Measurements from ENCODE around the gene SDCCAG8.

Gene SDCCAG8

DNA sequence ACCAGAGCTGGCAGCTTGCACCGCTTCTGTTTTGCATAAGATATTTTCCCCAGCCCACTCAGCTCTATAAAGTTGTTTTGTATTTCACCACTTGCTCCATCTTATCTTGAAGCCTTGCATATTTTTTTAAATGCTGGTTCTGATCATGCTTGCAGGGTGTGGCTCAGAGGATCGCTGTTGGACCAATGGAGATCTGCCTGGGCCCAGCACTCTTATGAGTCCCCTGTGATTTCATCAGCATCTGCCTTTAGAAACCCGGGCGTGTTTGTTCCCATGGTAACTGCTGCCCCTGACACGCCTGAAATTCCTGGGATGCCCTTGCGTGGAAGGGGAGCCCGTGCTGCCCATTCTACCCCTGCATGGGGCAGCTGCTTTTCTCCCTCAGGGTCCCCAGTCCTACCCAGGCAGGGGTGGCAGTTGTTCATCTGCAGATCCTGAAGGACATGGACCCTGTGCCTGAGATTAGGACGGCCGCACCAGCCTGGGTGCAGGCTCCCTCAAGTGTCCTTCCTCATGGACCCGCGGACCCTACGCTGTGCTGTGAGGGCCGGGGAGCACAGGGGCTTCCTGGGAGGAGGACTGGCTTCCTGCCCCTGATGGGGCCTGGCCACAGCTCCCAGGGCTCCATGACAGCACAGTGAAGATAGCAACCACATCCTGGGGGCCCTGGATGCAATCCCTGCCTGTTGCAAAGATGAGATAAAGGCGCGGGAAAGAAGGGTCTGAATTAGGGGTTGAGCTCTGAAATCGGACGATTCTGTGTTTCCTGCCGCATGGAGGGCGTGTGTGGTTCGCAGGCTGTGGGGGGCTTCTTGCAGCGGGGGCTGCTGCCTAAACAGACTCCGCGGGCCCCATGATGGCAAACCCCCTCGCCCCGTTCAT lies 226.5 kb downstream of the SDCCAG8 start:
- DNase-seq (ENCODE audit: low read depth in 3 of 3): no peak

DNA sequence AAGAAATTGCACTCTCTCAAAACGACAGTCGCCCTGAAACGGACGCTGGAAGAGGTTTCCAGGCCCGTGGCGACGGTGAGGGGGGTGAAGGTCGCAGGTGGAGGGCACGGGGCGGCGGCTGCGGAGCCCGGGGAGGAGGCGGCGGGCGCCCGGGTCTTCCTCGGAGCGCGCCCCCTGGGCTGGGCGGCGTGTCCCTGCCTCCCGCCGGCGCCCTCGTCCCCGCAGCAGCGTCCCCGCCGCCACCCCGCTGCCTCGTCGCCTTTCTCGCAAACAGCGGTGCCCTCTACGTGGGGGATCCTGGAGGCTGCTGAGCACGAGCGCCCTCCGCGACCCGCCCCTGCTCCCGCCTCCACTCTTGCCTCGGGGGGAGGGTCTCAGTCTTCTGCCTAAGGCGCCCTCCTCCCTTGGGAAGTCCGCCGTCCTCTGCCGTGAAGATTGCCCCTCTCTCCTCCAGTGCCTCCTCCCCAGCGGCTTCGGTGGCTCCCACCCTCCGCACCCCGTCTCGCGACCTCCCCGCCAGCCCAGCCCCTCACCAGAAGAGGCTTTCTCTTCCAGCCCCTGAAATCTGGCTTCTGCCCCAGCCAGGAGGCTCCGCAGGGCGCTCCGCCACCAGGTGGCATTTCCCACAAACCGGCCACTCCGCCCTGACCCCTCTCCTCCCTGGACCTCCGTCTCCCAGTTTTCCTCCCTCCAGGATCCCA lies 227.4 kb downstream of the SDCCAG8 start:
- DNase-seq (ENCODE audit: low read depth in 3 of 3): no peak

DNA sequence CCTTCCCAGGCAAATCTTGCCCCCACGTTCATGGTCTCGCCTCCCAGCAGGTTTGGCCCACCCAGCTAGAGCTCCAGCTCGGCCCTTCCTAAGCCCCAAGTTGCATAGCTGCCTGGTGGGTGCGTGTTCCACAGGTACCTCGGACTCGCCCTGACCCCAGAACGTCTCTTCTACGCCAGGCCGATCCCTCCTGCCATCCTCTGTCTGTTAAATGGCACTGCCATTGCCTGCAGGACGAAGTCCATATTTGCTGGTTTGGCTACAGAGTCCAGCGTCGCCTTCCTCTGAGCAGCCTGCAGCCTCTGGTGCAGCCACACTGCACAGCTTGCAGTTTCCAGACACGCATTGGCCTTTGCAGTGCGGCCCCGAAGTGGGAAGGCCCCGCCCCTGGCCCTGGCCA lies 228.1 kb downstream of the SDCCAG8 start:
- DNase-seq (ENCODE audit: low read depth in 3 of 3): no peak

DNA sequence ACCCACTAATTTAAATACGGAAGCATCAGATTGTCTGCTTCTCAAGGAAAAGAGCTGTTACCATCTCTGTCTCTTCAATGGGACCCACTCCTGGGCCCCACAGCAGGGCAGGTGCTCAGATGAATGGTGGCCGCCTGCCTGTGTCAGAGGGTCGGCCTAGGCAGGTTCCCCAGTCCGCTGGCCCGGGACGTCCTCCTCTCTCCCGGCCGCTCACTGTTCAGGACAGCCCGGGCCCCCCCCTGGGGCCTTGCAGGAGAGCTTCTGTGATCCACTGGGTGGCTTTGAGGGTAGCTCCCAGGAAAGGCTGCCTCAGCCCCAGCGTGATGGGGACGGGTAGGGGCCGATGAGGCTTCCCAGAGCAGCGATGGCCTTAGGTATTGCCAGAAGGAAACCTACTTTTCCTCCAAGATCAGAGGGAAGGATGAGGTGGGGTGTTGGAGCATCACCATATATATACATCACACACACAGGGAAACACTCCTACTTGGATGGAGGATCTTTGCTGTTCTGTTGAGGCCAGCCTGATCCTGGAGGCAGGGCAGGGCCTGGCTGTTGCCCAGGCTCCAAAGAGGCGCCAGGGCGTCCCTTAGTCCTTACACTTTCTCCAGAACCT lies 231.3 kb downstream of the SDCCAG8 start:
- DNase-seq (ENCODE audit: low read depth in 3 of 3): no peak

DNA sequence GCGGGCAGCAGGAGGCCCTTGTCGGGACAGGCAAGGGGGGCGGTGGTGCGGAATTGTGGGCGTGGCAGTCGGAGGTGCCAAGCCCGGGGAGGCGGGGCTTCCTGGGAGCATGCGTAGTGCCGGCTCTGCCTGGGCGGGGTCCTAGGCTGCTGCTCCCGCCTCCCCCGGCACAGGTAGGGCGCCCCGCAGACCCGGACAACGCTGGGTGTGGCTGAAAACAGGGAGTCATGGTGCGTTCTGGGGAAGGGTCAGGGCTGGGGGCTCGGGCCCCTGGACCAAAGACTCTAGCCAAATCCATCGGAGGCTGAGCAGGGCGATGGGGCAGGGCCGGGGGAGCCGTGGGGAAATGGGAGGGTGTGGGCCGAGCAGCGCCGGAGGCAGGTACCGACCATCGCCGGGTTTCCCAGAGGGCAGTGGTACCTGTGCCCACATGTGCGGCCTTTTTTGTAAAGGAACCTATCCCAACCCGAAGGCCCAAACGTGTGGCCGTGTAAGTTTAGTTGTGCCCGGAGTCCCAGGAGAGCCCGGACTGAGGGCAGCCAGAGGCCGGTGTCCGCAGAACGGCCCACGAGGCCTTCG lies 231.9 kb downstream of the SDCCAG8 start:
- no peak for DNase-seq (ENCODE audit: low read depth in 3 of 3)

DNA sequence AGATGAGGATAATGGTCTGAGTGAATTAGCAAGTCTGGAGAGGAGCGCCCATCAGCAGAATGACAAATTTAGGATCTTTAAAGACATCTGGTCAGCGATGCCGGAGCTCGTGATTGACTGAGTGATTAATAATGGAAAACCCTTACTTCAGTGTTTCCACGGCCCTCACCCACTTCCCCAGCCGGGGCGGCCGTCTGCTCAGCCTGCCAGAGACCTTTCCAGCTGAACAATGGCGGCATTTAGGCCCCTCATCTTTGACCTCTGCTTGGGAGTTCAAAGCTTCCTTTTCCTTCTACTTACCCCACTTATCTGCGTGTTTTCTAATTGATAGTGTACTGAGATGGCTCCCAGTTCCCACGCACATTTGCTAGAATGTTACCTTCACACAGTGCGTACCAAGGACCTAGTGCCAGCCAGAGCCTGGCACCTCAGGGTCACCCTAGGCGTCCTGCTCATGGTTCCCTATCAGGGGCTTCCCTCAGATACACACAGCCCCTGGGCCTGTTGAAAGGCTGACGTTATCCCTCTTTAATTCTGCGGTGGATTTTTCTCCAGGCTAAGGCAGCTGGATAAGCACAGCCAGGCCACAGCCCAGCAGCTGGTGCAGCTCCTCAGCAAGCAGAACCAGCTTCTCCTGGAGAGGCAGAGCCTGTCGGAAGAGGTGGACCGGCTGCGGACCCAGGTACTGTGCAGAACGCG lies 232.8 kb downstream of the SDCCAG8 start:
- no peak for DNase-seq (ENCODE audit: low read depth in 3 of 3)

DNA sequence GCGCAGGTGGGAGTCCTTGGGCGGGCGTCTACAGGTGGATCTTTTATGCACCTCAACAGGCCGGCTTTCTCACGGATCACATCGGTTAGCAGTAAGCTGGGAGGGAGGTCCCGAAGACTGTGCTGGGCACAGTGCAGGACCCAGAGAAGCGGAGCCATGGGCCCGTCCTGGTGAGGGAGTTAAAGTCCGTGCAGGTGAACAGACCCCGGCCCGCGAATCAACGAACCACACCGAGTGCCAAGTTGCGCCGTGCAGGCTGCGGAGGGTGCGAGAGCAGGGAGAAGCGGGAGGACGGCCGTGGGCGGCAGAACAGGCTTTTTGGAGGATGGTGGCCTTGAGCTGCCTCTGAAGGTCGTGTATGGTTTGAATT lies 233.3 kb downstream of the SDCCAG8 start:
- no peak for DNase-seq (ENCODE audit: low read depth in 3 of 3)

DNA sequence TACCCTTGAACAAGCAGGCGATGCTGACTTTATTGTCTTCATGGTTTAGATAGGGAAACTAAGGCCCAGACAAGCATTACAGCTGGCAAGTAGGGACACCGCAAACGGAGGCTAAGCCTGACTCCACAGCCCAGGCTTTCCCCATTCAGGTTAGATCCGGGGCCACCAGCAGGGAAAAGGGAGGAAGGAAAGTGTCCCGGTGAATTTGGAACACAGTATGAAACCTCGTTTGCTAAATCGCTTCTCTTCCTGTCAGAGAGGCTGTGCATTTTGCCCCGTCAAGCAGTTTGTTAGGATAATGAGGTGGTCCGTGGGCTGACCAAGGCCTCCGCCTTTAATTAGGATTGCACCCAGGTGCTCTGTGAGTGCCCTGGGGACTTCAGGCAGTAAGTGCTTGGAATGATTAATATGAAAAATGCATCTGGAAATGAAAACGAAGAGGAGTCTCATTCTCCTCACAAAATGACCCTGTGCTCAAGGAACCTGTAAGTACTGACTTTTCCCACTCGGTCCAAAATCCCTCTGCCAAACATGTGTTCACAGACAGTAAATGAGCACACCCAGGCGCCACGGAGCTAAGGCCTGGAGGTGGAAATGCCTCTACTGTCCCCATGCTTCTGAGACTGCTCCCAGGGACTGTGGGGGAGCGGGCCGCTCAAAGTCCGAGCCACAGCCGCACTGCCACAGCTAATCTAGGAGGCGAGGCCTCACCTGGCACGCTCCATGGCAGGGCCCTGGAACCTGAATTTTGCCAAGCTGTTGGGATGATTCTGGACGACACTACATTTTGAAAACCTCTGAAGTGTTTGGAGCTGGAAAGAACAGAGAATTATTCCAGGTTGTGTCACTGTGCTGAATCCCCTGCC lies 234.1 kb downstream of the SDCCAG8 start:
- DNase-seq (ENCODE audit: low read depth in 3 of 3): no peak

DNA sequence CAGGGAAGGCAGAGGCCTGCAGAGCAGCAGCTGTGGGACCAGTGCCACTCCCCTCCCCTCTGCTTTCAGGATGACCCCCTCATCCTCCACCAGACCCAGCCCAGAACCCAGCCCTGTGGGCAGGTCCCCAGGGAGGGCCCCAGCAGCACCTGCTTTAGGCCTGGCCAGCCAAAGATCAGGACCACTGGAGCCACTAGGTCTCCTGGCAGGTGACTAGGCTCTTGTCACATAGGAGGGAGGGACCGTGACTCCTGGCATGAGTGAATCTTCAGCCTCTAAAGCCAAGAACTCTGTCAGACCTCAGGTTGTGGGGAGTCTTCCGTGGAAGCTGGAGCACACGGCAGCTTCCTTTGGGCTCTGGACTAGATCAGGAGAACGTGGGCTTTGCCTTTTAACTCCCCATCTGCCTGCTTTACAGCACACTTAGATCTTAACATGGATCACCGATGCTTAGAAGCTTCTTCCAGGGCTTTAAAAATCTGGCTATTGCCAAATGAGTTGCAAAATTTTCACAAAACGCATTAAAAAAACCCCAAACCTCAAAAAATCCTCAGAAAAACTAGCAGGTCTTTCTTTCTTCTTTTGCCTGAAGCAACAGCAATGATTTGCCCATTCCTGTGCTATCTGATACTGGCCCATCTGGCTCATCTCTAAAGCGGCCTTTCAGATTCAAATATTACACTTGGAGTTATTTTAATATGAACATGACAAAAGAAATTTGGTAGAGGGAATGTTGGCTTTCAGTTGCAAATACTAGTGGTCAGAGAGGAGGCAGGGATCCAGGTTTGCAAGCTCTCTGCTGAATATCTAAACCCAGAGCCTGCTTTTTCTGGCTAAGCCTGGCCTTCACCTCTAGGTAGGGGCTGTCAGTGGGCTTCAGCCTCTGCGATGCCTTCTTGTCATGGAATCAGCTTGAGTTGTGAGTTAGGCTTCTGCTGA lies 235.2 kb downstream of the SDCCAG8 start:
- no peak for DNase-seq (ENCODE audit: low read depth in 3 of 3)

DNA sequence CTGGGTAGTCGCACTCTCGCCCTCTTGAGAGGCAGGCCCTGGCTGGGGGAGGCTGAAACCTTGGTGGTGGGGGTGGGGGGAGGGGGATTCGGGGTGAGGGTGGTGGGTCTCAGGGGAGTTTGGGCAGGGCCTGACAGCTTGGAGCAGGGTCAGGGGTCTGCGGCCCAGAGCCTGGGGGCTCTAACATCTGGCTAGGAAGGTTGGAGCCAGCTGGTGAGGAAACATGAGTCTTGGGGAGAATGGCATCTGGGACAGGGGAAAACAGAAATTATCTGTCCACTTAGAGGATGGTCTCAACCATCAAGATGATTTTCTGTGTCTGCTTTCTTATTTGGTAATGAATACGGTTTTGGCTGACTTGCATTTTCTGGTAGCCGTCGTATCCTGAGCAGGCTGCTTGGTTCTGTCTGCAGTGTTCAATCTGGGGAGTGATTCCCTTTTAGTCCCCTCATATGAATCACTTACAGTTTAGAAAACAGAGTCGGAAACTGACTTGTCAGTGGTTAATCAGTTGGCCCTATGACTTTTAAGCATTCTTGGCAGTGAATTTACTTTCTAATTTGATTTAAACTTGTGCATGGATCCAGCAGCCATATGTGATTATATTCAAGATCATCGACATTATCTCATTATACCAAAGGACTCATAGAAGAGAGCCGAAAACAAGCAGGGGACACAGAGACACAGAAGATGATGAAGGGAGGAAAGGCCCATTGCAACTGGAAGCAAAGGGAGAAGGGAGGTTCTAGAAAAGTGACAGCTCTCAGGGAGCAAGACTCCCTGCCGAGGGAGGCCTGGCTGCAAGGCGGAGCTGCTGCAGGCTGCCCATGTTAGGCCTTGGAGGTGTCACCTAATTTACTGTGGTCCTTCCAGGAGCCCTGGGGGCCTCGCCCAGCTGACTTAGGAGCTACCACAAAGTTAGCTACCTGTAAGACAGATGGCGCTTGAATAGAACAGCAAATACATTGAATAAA lies 237.6 kb downstream of the SDCCAG8 start:
- DNase-seq (ENCODE audit: low read depth in 3 of 3): no peak

DNA sequence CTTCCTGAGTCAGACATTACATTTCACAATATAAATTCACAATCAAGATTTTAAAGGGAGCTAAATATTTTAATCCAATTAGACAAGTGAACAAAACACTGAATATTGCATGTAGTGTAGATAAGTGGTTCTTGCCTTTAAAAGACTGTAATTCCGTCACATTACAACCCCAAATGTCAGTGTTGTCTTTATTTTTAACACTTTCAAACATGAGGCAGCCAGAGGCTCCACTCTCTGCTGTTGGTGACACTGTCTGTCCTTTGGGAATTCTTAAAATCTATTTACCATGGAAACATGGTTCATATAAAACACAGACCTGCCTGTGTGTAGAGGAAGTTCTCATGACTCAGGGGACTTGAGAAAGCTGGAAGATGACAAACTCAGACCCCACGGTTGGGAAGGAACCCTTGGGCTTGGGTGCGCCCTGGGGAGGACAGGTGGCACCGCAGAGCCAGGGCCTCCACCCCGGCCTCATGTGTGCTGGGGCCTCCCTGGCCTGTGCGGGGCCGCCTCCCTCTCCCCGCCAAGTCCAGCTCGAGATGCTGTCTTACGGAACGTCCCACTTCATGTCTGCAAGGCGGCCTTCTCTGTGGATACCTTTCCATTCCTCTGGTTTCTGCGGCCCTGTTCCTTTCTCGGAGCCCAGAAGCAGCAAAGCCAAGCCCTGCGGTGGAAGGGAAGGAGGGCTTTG lies 239.0 kb downstream of the SDCCAG8 start:
- no peak for DNase-seq (ENCODE audit: low read depth in 3 of 3)

DNA sequence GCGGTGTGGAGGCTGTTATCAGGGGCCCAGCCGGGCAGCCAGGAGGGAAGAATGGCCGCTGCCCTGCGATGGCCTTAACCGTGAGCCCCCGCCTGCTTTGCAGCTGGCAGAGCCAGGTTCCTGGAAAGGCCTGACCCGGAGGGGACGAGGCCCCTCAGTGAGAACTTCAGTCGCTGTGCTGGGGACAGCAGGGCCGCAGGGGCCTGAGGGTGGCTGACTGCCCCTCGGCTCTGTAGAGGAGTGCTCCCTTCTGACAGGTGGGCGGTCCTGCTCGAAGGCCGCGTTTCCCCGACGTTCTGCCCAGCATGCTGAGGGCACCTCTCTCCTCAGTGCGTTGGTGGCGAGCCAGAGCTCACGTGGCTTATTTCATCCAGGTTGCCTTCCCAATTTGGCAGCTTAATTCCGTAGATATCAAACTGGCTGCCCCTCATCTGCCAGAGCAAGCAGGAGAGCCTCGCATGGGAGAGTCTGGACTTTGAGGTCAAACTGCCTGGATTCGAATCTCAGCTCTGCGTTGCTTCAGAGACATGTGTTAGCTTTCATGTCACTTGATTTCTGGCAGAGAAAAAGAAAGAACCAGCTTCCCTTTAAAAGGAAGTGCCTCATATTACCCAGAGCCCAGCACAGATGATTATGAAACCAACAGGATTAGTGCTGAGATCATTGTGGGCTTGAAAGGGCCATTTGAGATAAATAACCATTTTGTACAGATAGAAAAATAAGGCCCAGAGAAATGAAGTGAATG lies 239.8 kb downstream of the SDCCAG8 start:
- DNase-seq (ENCODE audit: low read depth in 3 of 3): no peak

DNA sequence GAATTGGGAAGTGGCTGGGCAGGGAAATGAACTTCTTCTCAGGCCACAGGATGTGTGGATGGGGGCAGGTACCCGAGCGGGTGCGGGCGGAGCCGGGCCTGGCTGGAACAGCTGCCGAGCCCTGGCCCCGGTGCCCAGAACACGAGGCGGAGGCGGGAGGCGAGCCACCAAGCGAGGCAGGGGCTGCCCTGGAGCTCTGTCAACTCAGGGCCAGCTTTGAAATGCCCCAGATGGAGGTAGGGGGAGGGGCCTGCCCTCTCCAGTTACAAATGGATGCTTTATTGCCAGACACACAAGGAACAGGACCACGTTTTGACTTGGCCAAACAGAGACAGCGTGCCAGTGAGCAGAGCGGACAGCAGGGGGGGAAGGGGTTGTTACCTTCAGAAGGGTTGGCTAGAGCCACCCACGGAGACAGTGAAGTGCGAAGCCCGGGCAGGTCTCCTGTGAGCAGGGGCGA lies 240.4 kb downstream of the SDCCAG8 start:
- no peak for DNase-seq (ENCODE audit: low read depth in 3 of 3)

DNA sequence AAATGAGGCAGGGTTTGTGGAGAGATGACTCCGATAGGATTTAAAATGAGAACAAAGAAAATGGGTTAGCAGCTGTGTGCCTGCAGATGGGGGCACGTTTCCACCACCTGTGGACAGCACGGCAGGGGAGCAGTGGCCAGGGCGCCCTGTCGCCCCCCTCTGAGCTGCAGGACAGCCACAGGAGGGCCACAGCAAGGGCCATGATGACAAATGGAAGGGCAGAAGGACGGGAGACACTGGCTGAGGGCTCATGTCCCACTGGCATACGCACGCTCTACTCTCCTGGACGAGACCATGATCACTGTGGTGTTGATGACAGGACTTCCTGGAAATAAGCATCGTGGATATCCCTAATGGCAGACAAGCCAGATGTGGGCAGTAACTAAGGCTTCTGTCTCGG lies 241.0 kb downstream of the SDCCAG8 start:
- no peak for DNase-seq (ENCODE audit: low read depth in 3 of 3)

DNA sequence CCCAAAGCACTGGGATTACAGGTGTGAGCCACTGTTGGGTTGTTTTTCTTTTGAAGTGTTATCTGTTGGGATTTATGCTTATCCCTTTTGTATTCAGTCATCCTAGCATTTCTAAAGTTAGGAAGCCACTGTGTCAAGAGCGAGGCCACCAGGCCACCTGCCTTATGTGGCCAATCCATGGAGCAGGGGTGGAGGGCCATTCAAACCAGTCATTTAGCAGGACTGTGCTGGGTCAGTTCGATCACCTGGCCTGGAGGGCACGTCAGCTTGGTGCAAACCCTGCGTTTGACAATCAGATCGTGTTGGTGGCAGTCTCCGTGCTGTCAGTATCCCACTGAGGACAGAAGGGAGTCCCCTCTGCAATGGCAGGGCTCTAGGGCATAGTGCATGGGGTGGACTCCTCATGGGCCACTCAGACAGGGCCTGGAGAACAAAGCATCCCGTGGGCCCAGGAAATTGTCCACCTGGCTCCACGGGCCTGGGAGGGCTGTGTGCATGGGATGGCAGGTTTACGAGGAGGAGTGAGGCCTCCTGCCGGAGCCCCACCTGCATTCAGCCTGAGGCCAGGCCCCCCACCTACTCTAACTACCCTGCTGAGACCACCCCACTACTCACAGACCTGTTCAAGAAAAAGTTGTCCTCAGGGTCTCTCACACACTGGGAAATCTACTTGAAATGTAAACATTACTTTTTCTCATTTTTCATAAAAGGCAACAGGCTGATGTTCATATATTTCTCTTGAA lies 242.3 kb downstream of the SDCCAG8 start:
- no peak for DNase-seq (ENCODE audit: low read depth in 3 of 3)

DNA sequence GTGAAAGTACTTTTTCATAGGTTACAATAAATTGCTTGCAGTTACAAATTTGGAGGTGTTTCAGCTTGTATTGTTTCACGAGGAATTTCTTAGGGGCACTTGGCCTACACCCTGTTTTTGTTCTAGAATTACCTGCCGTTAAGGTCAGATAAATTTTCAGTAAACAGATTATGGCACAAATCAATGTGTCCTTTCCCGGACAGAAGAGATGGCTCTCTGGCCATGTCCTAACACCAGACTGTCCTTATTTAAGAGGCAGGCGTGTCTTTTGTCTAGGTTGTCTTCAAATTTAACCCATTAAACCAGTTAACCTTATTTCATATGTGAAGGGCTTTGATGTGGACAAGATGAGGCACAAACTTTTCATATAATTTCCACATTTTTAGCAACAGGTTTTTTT lies 243.4 kb downstream of the SDCCAG8 start:
- no peak for DNase-seq (ENCODE audit: low read depth in 3 of 3)
